BLaER1 (cell line): ENCODE results near the gene KBTBD7.
A peak's percentile ranks its signal among the peaks of the same experiment; 100 is the strongest.

Experiments
- H3K27ac ChIP-seq: shearing (Covaris generic); formaldehyde crosslinking; 2 replicates; pipeline ENCODE4 v1.8.1; 2022
- H3K27me3 ChIP-seq: shearing (Covaris generic); formaldehyde crosslinking; 2 replicates; pipeline ENCODE4 v1.8.1; 2022
- H3K36me3 ChIP-seq: shearing (Covaris generic); formaldehyde crosslinking; 2 replicates; pipeline ENCODE4 v1.8.1; 2022
- H3K4me1 ChIP-seq: shearing (Covaris generic); formaldehyde crosslinking; 2 replicates; pipeline ENCODE4 v1.8.1; 2022
- H3K4me2 ChIP-seq: shearing (Covaris generic); formaldehyde crosslinking; 2 replicates; pipeline ENCODE4 v1.8.1; 2022
- H3K4me3 ChIP-seq: shearing (Covaris generic); formaldehyde crosslinking; 2 replicates; pipeline ENCODE4 v1.8.1; 2022
- H3K9ac ChIP-seq: shearing (Covaris generic); formaldehyde crosslinking; 2 replicates; pipeline ENCODE4 v1.8.1; 2022
- H3K9me3 ChIP-seq: shearing (Covaris generic); formaldehyde crosslinking; 2 replicates; pipeline ENCODE4 v1.8.1; 2022
- H4K20me1 ChIP-seq: shearing (Covaris generic); formaldehyde crosslinking; 2 replicates; pipeline ENCODE4 v1.8.1; 2022
- Cebpa-rat ChIP-seq: shearing (Covaris generic); IDR thresholded peaks from 2 replicates; pipeline ENCODE4 v1.8.1; 2022

KBTBD7 gene, protein sequence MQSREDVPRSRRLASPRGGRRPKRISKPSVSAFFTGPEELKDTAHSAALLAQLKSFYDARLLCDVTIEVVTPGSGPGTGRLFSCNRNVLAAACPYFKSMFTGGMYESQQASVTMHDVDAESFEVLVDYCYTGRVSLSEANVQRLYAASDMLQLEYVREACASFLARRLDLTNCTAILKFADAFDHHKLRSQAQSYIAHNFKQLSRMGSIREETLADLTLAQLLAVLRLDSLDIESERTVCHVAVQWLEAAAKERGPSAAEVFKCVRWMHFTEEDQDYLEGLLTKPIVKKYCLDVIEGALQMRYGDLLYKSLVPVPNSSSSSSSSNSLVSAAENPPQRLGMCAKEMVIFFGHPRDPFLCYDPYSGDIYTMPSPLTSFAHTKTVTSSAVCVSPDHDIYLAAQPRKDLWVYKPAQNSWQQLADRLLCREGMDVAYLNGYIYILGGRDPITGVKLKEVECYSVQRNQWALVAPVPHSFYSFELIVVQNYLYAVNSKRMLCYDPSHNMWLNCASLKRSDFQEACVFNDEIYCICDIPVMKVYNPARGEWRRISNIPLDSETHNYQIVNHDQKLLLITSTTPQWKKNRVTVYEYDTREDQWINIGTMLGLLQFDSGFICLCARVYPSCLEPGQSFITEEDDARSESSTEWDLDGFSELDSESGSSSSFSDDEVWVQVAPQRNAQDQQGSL

DNA sequence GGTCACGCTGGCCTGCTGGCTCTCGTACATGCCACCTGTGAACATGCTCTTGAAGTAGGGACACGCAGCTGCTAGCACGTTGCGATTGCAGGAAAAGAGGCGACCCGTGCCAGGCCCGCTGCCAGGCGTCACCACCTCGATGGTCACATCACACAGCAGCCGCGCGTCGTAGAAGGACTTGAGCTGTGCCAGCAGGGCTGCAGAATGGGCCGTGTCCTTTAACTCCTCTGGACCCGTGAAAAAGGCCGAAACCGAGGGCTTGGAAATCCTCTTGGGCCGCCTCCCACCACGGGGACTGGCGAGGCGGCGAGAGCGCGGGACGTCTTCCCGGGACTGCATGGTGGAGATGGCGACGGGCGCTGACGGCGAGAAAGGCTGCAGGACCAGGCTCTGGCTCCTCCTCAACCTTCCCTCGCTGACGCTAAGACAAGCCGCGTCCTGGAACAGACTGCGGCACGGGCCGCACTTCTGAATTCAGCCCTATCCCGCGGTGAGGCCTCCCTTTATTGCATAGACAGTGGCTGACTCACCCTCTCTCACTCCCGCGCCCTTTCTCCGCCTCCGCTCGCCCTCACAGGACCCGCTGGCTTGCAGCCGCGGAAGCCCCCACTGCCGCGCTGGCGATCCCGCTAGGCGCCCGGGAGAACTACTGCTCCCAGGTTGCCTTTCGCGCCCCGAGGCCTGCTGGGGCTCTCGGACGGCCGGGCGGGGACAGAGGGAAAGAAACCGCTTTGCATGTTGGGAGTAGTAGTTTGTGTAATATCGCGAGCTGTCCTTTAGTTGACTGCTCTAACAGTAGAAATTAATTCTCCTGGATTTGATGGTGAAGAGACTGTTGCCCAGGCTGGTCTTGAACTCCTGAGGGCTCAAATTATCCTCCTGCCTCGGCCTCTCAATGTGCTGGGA lies at the start of gene KBTBD7:
Gene KBTBD7 (minus strand): TSS at position 651 of the 906 bp plus-strand sequence. CDS start 312 bp downstream, at position 339.
- peak within 1 kb of the TSS; percentile 87 for H3K27ac ChIP-seq
- peaks cover 23% of the 10 kb centered on the region for H3K4me1 ChIP-seq
- H3K9ac ChIP-seq: peak within 1 kb of the TSS; percentile 84
- H3K36me3 ChIP-seq: peaks cover 10% of the 10 kb centered on the region
- H4K20me1 ChIP-seq: no peaks in the 10 kb centered on the region
- H3K4me3 ChIP-seq: peak within 1 kb of the TSS; percentile 80
- H3K27me3 ChIP-seq: no peaks in the 10 kb centered on the region
- H3K9me3 ChIP-seq: peaks cover 13% of the 10 kb centered on the region
- H3K4me2 ChIP-seq: peak within 1 kb of the TSS; percentile 88
- TF ChIP-seq Cebpa-rat: no peak

DNA sequence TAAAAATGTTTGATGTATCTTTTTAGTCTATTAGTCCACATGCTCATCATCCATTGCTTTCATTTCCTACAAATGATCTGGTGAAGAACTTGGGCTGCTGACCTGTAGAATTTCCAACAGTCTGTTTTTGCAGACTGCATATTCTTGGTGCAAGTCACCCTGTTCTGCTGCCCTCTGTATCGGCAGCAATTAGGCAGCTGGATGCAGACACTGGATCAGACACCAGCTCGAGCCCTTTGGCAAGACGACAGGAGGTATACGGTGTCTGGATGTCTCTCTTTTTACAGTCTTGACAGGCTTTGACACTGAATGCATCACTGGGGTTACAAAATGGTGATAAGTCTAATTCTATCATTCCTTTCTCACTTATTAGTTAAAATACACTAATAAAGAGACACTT lies 47.3 kb upstream of the KBTBD7 start:
- Histone ChIP-seq H4K20me1 (no peaks in the 10 kb centered on the region), H3K27ac (no peak overlapping the region), H3K4me2 (no peak overlapping the region), H3K36me3 (peaks cover 31% of the 10 kb centered on the region), H3K9me3 (no peaks in the 10 kb centered on the region), H3K27me3 (no peaks in the 10 kb centered on the region), H3K4me3 (no peak overlapping the region), H3K9ac (no peak overlapping the region), H3K4me1 (no peaks in the 10 kb centered on the region)
- no peak for TF ChIP-seq Cebpa-rat

DNA sequence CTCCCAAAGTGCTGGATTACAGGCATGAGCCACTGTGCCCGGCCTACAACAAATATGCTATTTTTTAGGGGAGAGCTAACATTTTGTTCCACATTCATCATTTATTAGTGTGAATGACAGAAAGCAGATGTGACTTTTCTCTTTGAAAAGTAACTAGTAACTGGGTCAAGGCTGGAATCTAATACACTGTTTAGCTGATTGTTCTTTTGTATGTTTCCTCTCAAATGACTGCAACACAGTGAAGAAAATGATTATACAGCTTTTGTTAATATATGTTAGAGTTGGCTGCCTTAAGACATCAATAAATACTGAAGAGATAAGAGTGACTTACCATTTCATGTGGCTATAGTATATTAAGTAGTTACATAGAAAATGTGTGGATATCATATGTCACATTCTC lies 42.0 kb upstream of the KBTBD7 start:
- no peak overlapping the region for H3K9ac ChIP-seq
- no peaks in the 10 kb centered on the region for H4K20me1 ChIP-seq
- no peaks in the 10 kb centered on the region for H3K9me3 ChIP-seq
- TF ChIP-seq Cebpa-rat: no peak
- no peak overlapping the region for H3K27ac ChIP-seq
- no peak overlapping the region for H3K4me2 ChIP-seq
- peaks cover 22% of the 10 kb centered on the region for H3K4me1 ChIP-seq
- peaks cover 52% of the 10 kb centered on the region for H3K36me3 ChIP-seq
- H3K27me3 ChIP-seq: no peaks in the 10 kb centered on the region
- H3K4me3 ChIP-seq: no peak overlapping the region

DNA sequence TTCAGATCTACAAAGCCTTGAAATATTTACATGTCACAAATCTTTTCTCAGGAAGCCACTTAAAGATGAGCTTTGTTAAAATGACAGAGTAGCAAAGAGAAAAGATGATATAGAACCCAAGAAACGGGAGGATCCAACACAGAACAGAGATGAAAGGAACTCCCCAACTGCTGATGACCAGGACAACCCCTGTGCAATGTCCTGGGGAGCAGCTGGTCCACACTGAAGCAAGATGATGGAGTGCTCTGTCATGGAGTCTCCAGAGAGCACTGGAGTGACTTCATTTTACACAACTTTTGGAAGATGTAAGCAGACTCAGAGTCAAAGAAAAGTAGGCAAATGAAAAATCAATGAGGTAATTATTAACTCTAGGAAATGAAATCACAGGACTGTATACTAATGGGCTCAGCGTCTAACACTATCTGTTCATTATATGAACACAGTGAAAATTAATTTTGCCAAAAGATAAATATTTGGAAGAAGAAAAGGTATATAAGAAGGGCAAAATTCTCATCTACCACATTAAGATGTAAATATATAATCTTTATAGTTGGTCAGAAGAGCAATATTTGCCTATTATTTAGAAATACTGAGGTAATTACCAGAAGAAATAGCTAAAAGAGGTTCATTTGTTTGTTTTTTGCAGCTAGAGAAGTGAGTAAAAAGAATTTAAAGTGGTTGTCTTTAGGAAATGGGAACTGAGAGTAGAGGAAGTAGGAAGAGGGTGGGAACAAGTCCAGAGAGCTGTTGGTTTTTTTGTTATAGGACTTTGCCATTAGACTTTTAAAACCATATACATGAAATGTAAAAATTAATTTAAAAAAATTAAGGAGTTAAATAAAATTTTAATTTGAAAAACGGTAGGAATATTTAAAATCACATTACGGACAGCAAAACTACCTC lies 38.5 kb upstream of the KBTBD7 start:
- H3K4me3 ChIP-seq: no peak overlapping the region
- H4K20me1 ChIP-seq: no peaks in the 10 kb centered on the region
- H3K4me1 ChIP-seq: peaks cover 22% of the 10 kb centered on the region
- H3K9ac ChIP-seq: no peak overlapping the region
- H3K27ac ChIP-seq: no peak overlapping the region
- no peaks in the 10 kb centered on the region for H3K9me3 ChIP-seq
- TF ChIP-seq Cebpa-rat: no peak
- H3K36me3 ChIP-seq: peaks cover 59% of the 10 kb centered on the region
- H3K4me2 ChIP-seq: peak overlapping the region; percentile 46
- H3K27me3 ChIP-seq: no peaks in the 10 kb centered on the region

GRCh38 chr13:41231786-41232185 lies 37.4 kb upstream of the KBTBD7 start:
- H3K36me3 ChIP-seq: peaks cover 65% of the 10 kb centered on the region
- H4K20me1 ChIP-seq: no peaks in the 10 kb centered on the region
- no peaks in the 10 kb centered on the region for H3K27me3 ChIP-seq
- no peak overlapping the region for H3K4me3 ChIP-seq
- H3K4me2 ChIP-seq: peak overlapping the region; percentile 24; the same call in 1 of the 2 replicates
- no peak overlapping the region for H3K9ac ChIP-seq
- no peaks in the 10 kb centered on the region for H3K9me3 ChIP-seq
- H3K4me1 ChIP-seq: peaks cover 22% of the 10 kb centered on the region
- TF ChIP-seq Cebpa-rat: no peak
- H3K27ac ChIP-seq: no peak overlapping the region

- no peak overlapping the region for H3K27ac ChIP-seq
- H3K4me3 ChIP-seq: no peak overlapping the region
- no peaks in the 10 kb centered on the region for H3K9me3 ChIP-seq
- no peaks in the 10 kb centered on the region for H4K20me1 ChIP-seq
- H3K4me2 ChIP-seq: 0 out of 2 replicates have a peak overlapping the region, but pooled peaks have one; percentile 24
- H3K4me1 ChIP-seq: peaks cover 22% of the 10 kb centered on the region
- peaks cover 70% of the 10 kb centered on the region for H3K36me3 ChIP-seq
- H3K27me3 ChIP-seq: no peaks in the 10 kb centered on the region
- TF ChIP-seq Cebpa-rat: no peak
- no peak overlapping the region for H3K9ac ChIP-seq
Observed at GRCh38 chr13:41231025-41231677, 36.8 kb upstream of the KBTBD7 start.

- no peak for TF ChIP-seq Cebpa-rat
Observed at GRCh38 chr13:41229356-41229755, 35.0 kb upstream of the KBTBD7 start.

More at GRCh38 chr13:41229356-41229755, 35.0 kb upstream of the KBTBD7 start:
- Histone ChIP-seq H3K4me3 (no peak overlapping the region), H4K20me1 (no peaks in the 10 kb centered on the region), H3K9me3 (no peaks in the 10 kb centered on the region), H3K9ac (no peak overlapping the region), H3K27me3 (no peaks in the 10 kb centered on the region), H3K36me3 (peaks cover 66% of the 10 kb centered on the region), H3K4me1 (peaks cover 22% of the 10 kb centered on the region), H3K27ac (no peak overlapping the region), H3K4me2 (no peak overlapping the region)
